HepG2 (cell line): ENCODE data around the gene METTL13. TPM values are rescaled to one million over a fixed set of nuclear protein-coding genes. Genes with fewer than 3 reads are reported as not detected.
A peak's percentile ranks its signal among the peaks of the same experiment; 100 is the strongest.

Experiments used
- ATF4 ChIP-seq, 2 experiments: fragments of 450-650 bp in 1 of 2; sonication (generic) in 1 of 2; formaldehyde crosslinking; IDR thresholded peaks; 2 replicates each; pipeline versions ENCODE4 v1.5.0 to v1.8.0; 2020 to 2022; ENCODE audit warnings: mild to moderate bottlenecking in 1 of 2, missing genetic modification reagents in 1 of 2
- CBX1 ChIP-seq: IDR thresholded peaks from one replicate; pipeline ENCODE4 v1.6.1; 2016; ENCODE audit warnings: antibody characterized with exemption, low read depth
- GPBP1L1 ChIP-seq: sonication (generic); formaldehyde crosslinking; IDR thresholded peaks from 2 replicates; pipeline ENCODE4 v1.5.0; 2020; ENCODE audit warnings: mild to moderate bottlenecking, missing genetic modification reagents
- HCFC1 ChIP-seq: fragments of 150-350 bp; IDR thresholded peaks from 2 replicates; pipeline ENCODE4 v1.6.1; 2014; ENCODE audit warnings: low read depth, low read length
- IKZF5 ChIP-seq: IDR thresholded peaks from 2 replicates; pipeline ENCODE4 v1.6.1; 2018; ENCODE audit warnings: missing genetic modification reagents, mild to moderate bottlenecking, missing compliant biosample characterization
- JUND ChIP-seq: sonication (generic); formaldehyde crosslinking; IDR thresholded peaks from 2 replicates; pipeline ENCODE4 v1.8.0; 2022; ENCODE audit warnings: mild to moderate bottlenecking, missing genetic modification reagents
- NFE2L2 ChIP-seq: fragments of 150-350 bp; IDR thresholded peaks from 2 replicates; pipeline ENCODE4 v1.6.1; 2014; ENCODE audit warnings: low read length
- PHF8 ChIP-seq: sonication (generic); formaldehyde crosslinking; IDR thresholded peaks from 2 replicates; pipeline ENCODE4 v1.5.0; 2020; ENCODE audit warnings: missing genetic modification reagents
- RFXAP ChIP-seq: sonication (generic); formaldehyde crosslinking; IDR thresholded peaks from 2 replicates; pipeline ENCODE4 v1.4.0; 2020; ENCODE audit warnings: missing genetic modification reagents, borderline replicate concordance
- SAFB2 ChIP-seq: sonication (generic); formaldehyde crosslinking; IDR thresholded peaks from 2 replicates; pipeline ENCODE4 v1.5.1; 2020; ENCODE audit warnings: missing genetic modification reagents, low read depth, mild to moderate bottlenecking, borderline replicate concordance
- U2AF2 ChIP-seq: fragments of 200-400 bp; formaldehyde crosslinking; IDR thresholded peaks from 2 replicates; pipeline ENCODE4 v1.6.1; 2017; ENCODE audit warnings: low read depth, mild to moderate bottlenecking, low read length
- ZMAT5 ChIP-seq: sonication (generic); formaldehyde crosslinking; IDR thresholded peaks from 2 replicates; pipeline ENCODE4 v1.5.0; 2020; ENCODE audit warnings: mild to moderate bottlenecking, low read depth, missing genetic modification reagents, borderline replicate concordance
- ZNF121 ChIP-seq: sonication (generic); formaldehyde crosslinking; IDR thresholded peaks from 2 replicates; pipeline ENCODE4 v1.5.0; 2020; ENCODE audit warnings: mild to moderate bottlenecking, missing genetic modification reagents
- ZNF292 ChIP-seq: sonication (generic); formaldehyde crosslinking; IDR thresholded peaks from 2 replicates; pipeline ENCODE4 v1.8.1; 2022; ENCODE audit warnings: mild to moderate bottlenecking, low read depth, missing genetic modification reagents, borderline replicate concordance
- ZNF350 ChIP-seq: sonication (generic); formaldehyde crosslinking; IDR thresholded peaks from 2 replicates; pipeline ENCODE4 v1.4.0; 2020; ENCODE audit warnings: mild to moderate bottlenecking, low read depth, missing genetic modification reagents, borderline replicate concordance
- ZNF44 ChIP-seq: sonication (generic); formaldehyde crosslinking; IDR thresholded peaks from 2 replicates; pipeline ENCODE4 v1.5.1; 2020; ENCODE audit warnings: mild to moderate bottlenecking, missing genetic modification reagents
- ZNF607 ChIP-seq: sonication (generic); formaldehyde crosslinking; IDR thresholded peaks from 2 replicates; pipeline ENCODE4 v1.5.1; 2020; ENCODE audit warnings: missing genetic modification reagents, mild to moderate bottlenecking, borderline replicate concordance
- ZNF691 ChIP-seq: sonication (generic); formaldehyde crosslinking; IDR thresholded peaks from 2 replicates; pipeline ENCODE4 v1.4.0; 2020; ENCODE audit warnings: missing genetic modification reagents, low read depth, mild to moderate bottlenecking, borderline replicate concordance
- ZNF709 ChIP-seq: sonication (generic); formaldehyde crosslinking; IDR thresholded peaks from 2 replicates; pipeline ENCODE4 v1.5.0; 2020; ENCODE audit warnings: mild to moderate bottlenecking, missing genetic modification reagents
- ZNF713 ChIP-seq: sonication (generic); formaldehyde crosslinking; IDR thresholded peaks from 2 replicates; pipeline ENCODE4 v1.4.0; 2020; ENCODE audit warnings: mild to moderate bottlenecking, missing genetic modification reagents
- ZSCAN29 ChIP-seq: sonication (generic); formaldehyde crosslinking; conservative IDR thresholded peaks from 2 replicates; pipeline ENCODE4 v1.4.0; 2020; ENCODE audit warnings: mild to moderate bottlenecking, missing genetic modification reagents
- ZSCAN9 ChIP-seq: IDR thresholded peaks from 2 replicates; pipeline ENCODE4 v1.6.1; 2016; ENCODE audit warnings: borderline replicate concordance
- ZUFSP ChIP-seq: sonication (generic); formaldehyde crosslinking; IDR thresholded peaks from 2 replicates; pipeline ENCODE4 v1.9.0; 2021; ENCODE audit warnings: missing genetic modification reagents, mild to moderate bottlenecking, borderline replicate concordance
- polyA plus RNA-seq, 8 experiments: library from polyadenylated mRNA; depleted of rRNA in 3 of 8; stranded (reverse) in 7 of 8; unstranded in 1 of 8; fragments of >200 nt; fragmentation: Illumina TruSeq in 4 of 8; extraction: Trizol in 4 of 8; gene quantifications; 2 replicates each; pipeline versions ENCODE4 v1.2.1 to v1.2.3, GENCODE V29; 2011 to 2016; ENCODE audit warnings: low read depth in 4 of 8, missing spikeins in 1 of 8, mixed read lengths in 1 of 8; ENCODE audit not compliant: insufficient read depth in 1 of 8
- total RNA-seq, 5 experiments: library from RNA; depleted of rRNA; stranded (reverse); fragments of >200 nt; fragmentation: Illumina TruSeq; extraction: Trizol; gene quantifications; 2 replicates each; pipeline ENCODE4 v1.2.3, GENCODE V29; 2016; ENCODE audit warnings: low read depth in 1 of 5

The METTL13 gene
- total and polyA plus RNA-seq, 2 of the 13 experiments (the other 11 are each of a cell fraction or from before 2014, with no cell fraction given), result 18.6 to 22.8 TPM

GRCh38 chr1:171781176-171781875, at the start of gene METTL13 (continued):
- TF ChIP-seq ZNF709 (CRISPR knock-in tag) (peak; percentile 45; the same call in 1 of the 2 replicates), ZNF713 (CRISPR knock-in tag) (no peak), IKZF5 (CRISPR knock-in tag) (peak; percentile 59; the same call in 1 of the 2 replicates), ZSCAN29 (no peak), PHF8 (CRISPR knock-in tag) (peak; percentile 81), ATF4 (CRISPR knock-in tag; IDR thresholded peaks at IDR 0.05) (peak in 1 of 2 experiments; percentile 46; a peak in 1 of 4 replicates), JUND (CRISPR knock-in tag) (no peak), ZNF44 (CRISPR knock-in tag) (0 out of 2 replicates have a peak, but pooled peaks have one; percentile 54), ZNF121 (CRISPR knock-in tag) (no peak), ZMAT5 (CRISPR knock-in tag) (no peak), ZUFSP (no peak), U2AF2 (no peak), ZNF292 (CRISPR knock-in tag) (peak; percentile 58; the same call in 1 of the 2 replicates), HCFC1 (0 out of 2 replicates have a peak, but pooled peaks have one; percentile 50), NFE2L2 (no peak), ZNF607 (peak; percentile 81; the same call in 1 of the 2 replicates), ZNF350 (CRISPR knock-in tag) (peak; percentile 69; the same call in 1 of the 2 replicates), GPBP1L1 (no peak), SAFB2 (CRISPR knock-in tag) (no peak; the same call in 1 of the 2 replicates), RFXAP (CRISPR knock-in tag) (peak; percentile 97), ZSCAN9 (CRISPR knock-in tag) (no peak; the same call in 1 of the 2 replicates), ZNF691 (CRISPR knock-in tag) (peak; percentile 73), CBX1 (peak; percentile 24)
